ENCODE results near the gene STX18.
"Not testable (repeated sequence)": the region's sequence is repeated elsewhere in the genome, so short reads cannot be mapped to it uniquely, and the experiment has no call there.

STX18 gene

GRCh38 chr4:4425119-4425690 is 116.6 kb downstream of the STX18 start:
- Histone ChIP-seq H3K27me3 (replicated peaks; ENCODE audit: control insufficient read depth, insufficient read depth, low read length, poor library complexity, severe bottlenecking) (no peaks in the 10 kb centered on the region), H3K27ac (ENCODE audit: insufficient read depth, low read length, poor library complexity, severe bottlenecking) (no peak overlapping the region), H3K9me3 (ENCODE audit: control insufficient read depth, low read length) (no peaks in the 10 kb centered on the region), H3K4me1 (ENCODE audit: control insufficient read depth, insufficient read depth, low read length, poor library complexity, severe bottlenecking) (no peaks in the 10 kb centered on the region), H3K36me3 (ENCODE audit: control insufficient read depth, insufficient read depth, low read length) (peaks cover 16% of the 10 kb centered on the region), H3K4me3 (ENCODE audit: insufficient read depth, low read depth, low read length, poor library complexity, severe bottlenecking) (no peak overlapping the region)
- no peak for DNase-seq

- no peak overlapping the region for H3K4me3 ChIP-seq (ENCODE audit: insufficient read depth, low read depth, low read length, poor library complexity, severe bottlenecking)
- peaks cover 21% of the 10 kb centered on the region for H3K36me3 ChIP-seq (ENCODE audit: control insufficient read depth, insufficient read depth, low read length)
- no peaks in the 10 kb centered on the region for H3K27me3 ChIP-seq (replicated peaks; ENCODE audit: control insufficient read depth, insufficient read depth, low read length, poor library complexity, severe bottlenecking)
- H3K9me3 ChIP-seq (ENCODE audit: control insufficient read depth, low read length) = no peaks in the 10 kb centered on the region
- no peak overlapping the region for H3K27ac ChIP-seq (ENCODE audit: insufficient read depth, low read length, poor library complexity, severe bottlenecking)
- H3K4me1 ChIP-seq (ENCODE audit: control insufficient read depth, insufficient read depth, low read length, poor library complexity, severe bottlenecking) = no peaks in the 10 kb centered on the region
- DNase-seq = no peak
These were observed 117.2 kb downstream of the STX18 start for GRCh38 chr4:4424499-4425115.

GRCh38 chr4:4423706-4424498 is 117.9 kb downstream of the STX18 start:
- Histone ChIP-seq H3K4me3 (ENCODE audit: insufficient read depth, low read depth, low read length, poor library complexity, severe bottlenecking) (no peak overlapping the region), H3K27me3 (replicated peaks; ENCODE audit: control insufficient read depth, insufficient read depth, low read length, poor library complexity, severe bottlenecking) (no peaks in the 10 kb centered on the region), H3K4me1 (ENCODE audit: control insufficient read depth, insufficient read depth, low read length, poor library complexity, severe bottlenecking) (peaks cover 5% of the 10 kb centered on the region), H3K36me3 (ENCODE audit: control insufficient read depth, insufficient read depth, low read length) (peaks cover 23% of the 10 kb centered on the region), H3K27ac (ENCODE audit: insufficient read depth, low read length, poor library complexity, severe bottlenecking) (no peak overlapping the region), H3K9me3 (ENCODE audit: control insufficient read depth, low read length) (no peaks in the 10 kb centered on the region)
- DNase-seq = no peak

GRCh38 chr4:4422856-4423499 is 118.9 kb downstream of the STX18 start:
- H3K27me3 ChIP-seq (replicated peaks; ENCODE audit: control insufficient read depth, insufficient read depth, low read length, poor library complexity, severe bottlenecking) = no peaks in the 10 kb centered on the region
- H3K4me1 ChIP-seq (ENCODE audit: control insufficient read depth, insufficient read depth, low read length, poor library complexity, severe bottlenecking) = peaks cover 13% of the 10 kb centered on the region
- peaks cover 23% of the 10 kb centered on the region for H3K36me3 ChIP-seq (ENCODE audit: control insufficient read depth, insufficient read depth, low read length)
- no peaks in the 10 kb centered on the region for H3K9me3 ChIP-seq (ENCODE audit: control insufficient read depth, low read length)
- no peak overlapping the region for H3K27ac ChIP-seq (ENCODE audit: insufficient read depth, low read length, poor library complexity, severe bottlenecking)
- H3K4me3 ChIP-seq (ENCODE audit: insufficient read depth, low read depth, low read length, poor library complexity, severe bottlenecking) = no peak overlapping the region
- no peak for DNase-seq

- Histone ChIP-seq H3K4me1 (ENCODE audit: control insufficient read depth, insufficient read depth, low read length, poor library complexity, severe bottlenecking) (peaks cover 15% of the 10 kb centered on the region), H3K36me3 (ENCODE audit: control insufficient read depth, insufficient read depth, low read length) (peaks cover 23% of the 10 kb centered on the region)
- H3K4me3 ChIP-seq (ENCODE audit: insufficient read depth, low read depth, low read length, poor library complexity, severe bottlenecking); H3K9me3 ChIP-seq (ENCODE audit: control insufficient read depth, low read length); DNase-seq; H3K27me3 ChIP-seq (replicated peaks; ENCODE audit: control insufficient read depth, insufficient read depth, low read length, poor library complexity, severe bottlenecking); H3K27ac ChIP-seq (ENCODE audit: insufficient read depth, low read length, poor library complexity, severe bottlenecking): not testable (repeated sequence)
These were observed 119.7 kb downstream of the STX18 start for GRCh38 chr4:4422117-4422516.

- Histone ChIP-seq H3K27me3 (replicated peaks; ENCODE audit: control insufficient read depth, insufficient read depth, low read length, poor library complexity, severe bottlenecking) (no peaks in the 10 kb centered on the region), H3K9me3 (ENCODE audit: control insufficient read depth, low read length) (no peaks in the 10 kb centered on the region), H3K27ac (ENCODE audit: insufficient read depth, low read length, poor library complexity, severe bottlenecking) (no peak overlapping the region), H3K36me3 (ENCODE audit: control insufficient read depth, insufficient read depth, low read length) (peaks cover 23% of the 10 kb centered on the region), H3K4me1 (ENCODE audit: control insufficient read depth, insufficient read depth, low read length, poor library complexity, severe bottlenecking) (peaks cover 15% of the 10 kb centered on the region), H3K4me3 (ENCODE audit: insufficient read depth, low read depth, low read length, poor library complexity, severe bottlenecking) (no peak overlapping the region)
- no peak for DNase-seq
These were observed 120.5 kb downstream of the STX18 start for GRCh38 chr4:4421356-4421755.

- H3K36me3 ChIP-seq (ENCODE audit: control insufficient read depth, insufficient read depth, low read length) = peaks cover 23% of the 10 kb centered on the region
- H3K27ac ChIP-seq (ENCODE audit: insufficient read depth, low read length, poor library complexity, severe bottlenecking) = no peak overlapping the region
- peaks cover 15% of the 10 kb centered on the region for H3K4me1 ChIP-seq (ENCODE audit: control insufficient read depth, insufficient read depth, low read length, poor library complexity, severe bottlenecking)
- DNase-seq = no peak
- H3K27me3 ChIP-seq (replicated peaks; ENCODE audit: control insufficient read depth, insufficient read depth, low read length, poor library complexity, severe bottlenecking) = no peaks in the 10 kb centered on the region
- H3K4me3 ChIP-seq (ENCODE audit: insufficient read depth, low read depth, low read length, poor library complexity, severe bottlenecking) = no peak overlapping the region
- no peaks in the 10 kb centered on the region for H3K9me3 ChIP-seq (ENCODE audit: control insufficient read depth, low read length)
These were observed 121.4 kb downstream of the STX18 start for GRCh38 chr4:4420421-4420820.

- Histone ChIP-seq H3K27me3 (replicated peaks; ENCODE audit: control insufficient read depth, insufficient read depth, low read length, poor library complexity, severe bottlenecking) (no peaks in the 10 kb centered on the region), H3K4me1 (ENCODE audit: control insufficient read depth, insufficient read depth, low read length, poor library complexity, severe bottlenecking) (peaks cover 15% of the 10 kb centered on the region), H3K36me3 (ENCODE audit: control insufficient read depth, insufficient read depth, low read length) (peaks cover 22% of the 10 kb centered on the region), H3K9me3 (ENCODE audit: control insufficient read depth, low read length) (no peaks in the 10 kb centered on the region), H3K27ac (ENCODE audit: insufficient read depth, low read length, poor library complexity, severe bottlenecking) (peak overlapping the region; percentile 14), H3K4me3 (ENCODE audit: insufficient read depth, low read depth, low read length, poor library complexity, severe bottlenecking) (no peak overlapping the region)
- DNase-seq = no peak
These were observed 122.0 kb downstream of the STX18 start for GRCh38 chr4:4419896-4420295.

GRCh38 chr4:4418676-4419390 is 123.0 kb downstream of the STX18 start:
- Histone ChIP-seq H3K4me1 (ENCODE audit: control insufficient read depth, insufficient read depth, low read length, poor library complexity, severe bottlenecking) (peaks cover 15% of the 10 kb centered on the region), H3K36me3 (ENCODE audit: control insufficient read depth, insufficient read depth, low read length) (peaks cover 19% of the 10 kb centered on the region), H3K4me3 (ENCODE audit: insufficient read depth, low read depth, low read length, poor library complexity, severe bottlenecking) (no peak overlapping the region), H3K9me3 (ENCODE audit: control insufficient read depth, low read length) (no peaks in the 10 kb centered on the region), H3K27me3 (replicated peaks; ENCODE audit: control insufficient read depth, insufficient read depth, low read length, poor library complexity, severe bottlenecking) (no peaks in the 10 kb centered on the region), H3K27ac (ENCODE audit: insufficient read depth, low read length, poor library complexity, severe bottlenecking) (no peak overlapping the region)
- no peak for DNase-seq
